Ishikawa (cell line): ENCODE data around the gene ZCWPW1.

Experiments
- CEBPB ChIP-seq: IDR thresholded peaks from 2 replicates; pipeline ENCODE4 v1.6.1; 2012
- CREB1 ChIP-seq: IDR thresholded peaks from 2 replicates; pipeline ENCODE4 v1.6.1; 2012; ENCODE audit warnings: low read depth
- EGR1 ChIP-seq: IDR thresholded peaks from 2 replicates; pipeline ENCODE4 v1.6.1; 2012
- EP300 ChIP-seq: IDR thresholded peaks from 2 replicates; pipeline ENCODE4 v1.6.1; 2012; ENCODE audit warnings: borderline replicate concordance
- FOXM1 ChIP-seq: IDR thresholded peaks from 2 replicates; pipeline ENCODE4 v1.6.1; 2012; ENCODE audit warnings: low read depth, borderline replicate concordance
- NFIC ChIP-seq: IDR thresholded peaks from 2 replicates; pipeline ENCODE4 v1.6.1; 2012
- RAD21 ChIP-seq: IDR thresholded peaks from 2 replicates; pipeline ENCODE4 v1.6.1; 2012; ENCODE audit warnings: low read depth
- TAF1 ChIP-seq: IDR thresholded peaks from 2 replicates; pipeline ENCODE4 v1.6.1; 2012; ENCODE audit warnings: low read depth, mild to moderate bottlenecking
- TCF12 ChIP-seq: IDR thresholded peaks from 2 replicates; pipeline ENCODE4 v1.6.1; 2012; ENCODE audit warnings: low read depth
- TEAD4 ChIP-seq: IDR thresholded peaks from 2 replicates; pipeline ENCODE4 v1.6.1; 2012
- YY1 ChIP-seq: IDR thresholded peaks from 2 replicates; pipeline ENCODE4 v1.6.1; 2012; ENCODE audit warnings: low read depth
- ZBTB7A ChIP-seq: IDR thresholded peaks from 2 replicates; pipeline ENCODE4 v1.6.1; 2012; ENCODE audit warnings: low read depth
- TF ChIP-seq, protein P1 (sequence below): IDR thresholded peaks from 2 replicates; pipeline ENCODE4 v1.6.1; 2012
- TF ChIP-seq, protein P2 (sequence below): IDR thresholded peaks from 2 replicates; pipeline ENCODE4 v1.6.1; 2012; ENCODE audit warnings: low read depth, mild to moderate bottlenecking
- TF ChIP-seq, protein P3 (sequence below): IDR thresholded peaks from 2 replicates; pipeline ENCODE4 v1.6.1; 2012

ZCWPW1 gene, protein sequence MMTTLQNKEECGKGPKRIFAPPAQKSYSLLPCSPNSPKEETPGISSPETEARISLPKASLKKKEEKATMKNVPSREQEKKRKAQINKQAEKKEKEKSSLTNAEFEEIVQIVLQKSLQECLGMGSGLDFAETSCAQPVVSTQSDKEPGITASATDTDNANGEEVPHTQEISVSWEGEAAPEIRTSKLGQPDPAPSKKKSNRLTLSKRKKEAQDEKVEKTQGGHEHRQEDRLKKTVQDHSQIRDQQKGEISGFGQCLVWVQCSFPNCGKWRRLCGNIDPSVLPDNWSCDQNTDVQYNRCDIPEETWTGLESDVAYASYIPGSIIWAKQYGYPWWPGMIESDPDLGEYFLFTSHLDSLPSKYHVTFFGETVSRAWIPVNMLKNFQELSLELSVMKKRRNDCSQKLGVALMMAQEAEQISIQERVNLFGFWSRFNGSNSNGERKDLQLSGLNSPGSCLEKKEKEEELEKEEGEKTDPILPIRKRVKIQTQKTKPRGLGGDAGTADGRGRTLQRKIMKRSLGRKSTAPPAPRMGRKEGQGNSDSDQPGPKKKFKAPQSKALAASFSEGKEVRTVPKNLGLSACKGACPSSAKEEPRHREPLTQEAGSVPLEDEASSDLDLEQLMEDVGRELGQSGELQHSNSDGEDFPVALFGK

DNA sequence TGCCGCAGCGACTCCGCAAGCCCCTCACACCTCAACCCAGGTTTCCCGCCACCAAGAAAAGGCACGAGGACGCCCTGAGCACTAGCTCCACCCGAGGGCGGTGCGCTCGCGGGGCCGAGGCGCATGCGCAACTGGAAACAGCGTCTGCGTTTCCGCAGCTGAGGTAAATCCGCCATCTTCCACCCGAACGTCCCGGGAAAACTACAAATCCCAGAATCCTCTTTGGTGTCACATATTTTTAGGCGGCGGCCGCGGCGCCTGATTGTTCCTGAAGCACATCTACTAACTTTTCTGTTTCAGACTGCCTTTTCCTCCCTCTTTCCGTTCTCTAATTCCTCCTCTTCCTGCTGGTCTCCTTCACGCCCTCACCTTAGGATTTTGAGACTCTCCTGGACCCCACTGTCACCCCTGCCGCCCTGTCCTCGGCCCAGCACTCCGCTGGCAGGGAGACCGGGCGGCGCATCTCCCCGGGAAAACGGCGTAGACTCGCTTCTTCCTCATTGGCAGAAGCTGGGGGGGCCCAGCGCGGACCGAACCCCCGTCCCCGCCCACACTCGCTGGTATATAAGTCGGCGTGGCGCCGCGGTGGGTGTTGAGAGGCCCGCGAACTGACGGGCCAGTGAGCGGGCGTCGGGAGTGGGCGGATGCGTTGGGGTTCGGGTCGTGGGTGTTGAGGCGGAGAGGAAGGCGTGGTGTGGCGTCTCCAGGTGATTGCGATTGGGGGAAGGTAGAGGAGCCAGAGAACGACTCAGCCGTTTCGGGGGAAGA, at the start of gene ZCWPW1:
ZCWPW1 (minus strand) TSS at position 505 of the 768 bp plus-strand sequence. CDS start 8,054 bp downstream, outside the sequence.
- TF ChIP-seq NFIC, result peak; percentile 3; the same call in 1 of the 2 replicates
- peak; percentile 70 for TF ChIP-seq TAF1
- no peak; the same call in 1 of the 2 replicates for TF ChIP-seq FOXM1
- TF ChIP-seq CEBPB, result no peak
- TF ChIP-seq, protein P1, sequence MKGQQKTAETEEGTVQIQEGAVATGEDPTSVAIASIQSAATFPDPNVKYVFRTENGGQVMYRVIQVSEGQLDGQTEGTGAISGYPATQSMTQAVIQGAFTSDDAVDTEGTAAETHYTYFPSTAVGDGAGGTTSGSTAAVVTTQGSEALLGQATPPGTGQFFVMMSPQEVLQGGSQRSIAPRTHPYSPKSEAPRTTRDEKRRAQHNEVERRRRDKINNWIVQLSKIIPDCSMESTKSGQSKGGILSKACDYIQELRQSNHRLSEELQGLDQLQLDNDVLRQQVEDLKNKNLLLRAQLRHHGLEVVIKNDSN, result no peak
- TF ChIP-seq TEAD4, result peak; percentile 20
- no peak for TF ChIP-seq RAD21
- no peak; the same call in 1 of the 2 replicates for TF ChIP-seq EP300
- TF ChIP-seq, protein P2, sequence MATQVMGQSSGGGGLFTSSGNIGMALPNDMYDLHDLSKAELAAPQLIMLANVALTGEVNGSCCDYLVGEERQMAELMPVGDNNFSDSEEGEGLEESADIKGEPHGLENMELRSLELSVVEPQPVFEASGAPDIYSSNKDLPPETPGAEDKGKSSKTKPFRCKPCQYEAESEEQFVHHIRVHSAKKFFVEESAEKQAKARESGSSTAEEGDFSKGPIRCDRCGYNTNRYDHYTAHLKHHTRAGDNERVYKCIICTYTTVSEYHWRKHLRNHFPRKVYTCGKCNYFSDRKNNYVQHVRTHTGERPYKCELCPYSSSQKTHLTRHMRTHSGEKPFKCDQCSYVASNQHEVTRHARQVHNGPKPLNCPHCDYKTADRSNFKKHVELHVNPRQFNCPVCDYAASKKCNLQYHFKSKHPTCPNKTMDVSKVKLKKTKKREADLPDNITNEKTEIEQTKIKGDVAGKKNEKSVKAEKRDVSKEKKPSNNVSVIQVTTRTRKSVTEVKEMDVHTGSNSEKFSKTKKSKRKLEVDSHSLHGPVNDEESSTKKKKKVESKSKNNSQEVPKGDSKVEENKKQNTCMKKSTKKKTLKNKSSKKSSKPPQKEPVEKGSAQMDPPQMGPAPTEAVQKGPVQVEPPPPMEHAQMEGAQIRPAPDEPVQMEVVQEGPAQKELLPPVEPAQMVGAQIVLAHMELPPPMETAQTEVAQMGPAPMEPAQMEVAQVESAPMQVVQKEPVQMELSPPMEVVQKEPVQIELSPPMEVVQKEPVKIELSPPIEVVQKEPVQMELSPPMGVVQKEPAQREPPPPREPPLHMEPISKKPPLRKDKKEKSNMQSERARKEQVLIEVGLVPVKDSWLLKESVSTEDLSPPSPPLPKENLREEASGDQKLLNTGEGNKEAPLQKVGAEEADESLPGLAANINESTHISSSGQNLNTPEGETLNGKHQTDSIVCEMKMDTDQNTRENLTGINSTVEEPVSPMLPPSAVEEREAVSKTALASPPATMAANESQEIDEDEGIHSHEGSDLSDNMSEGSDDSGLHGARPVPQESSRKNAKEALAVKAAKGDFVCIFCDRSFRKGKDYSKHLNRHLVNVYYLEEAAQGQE, result no peak
- TF ChIP-seq EGR1, result peak; percentile 93
- peak; percentile 91 for TF ChIP-seq YY1
- TF ChIP-seq TCF12, result peak; percentile 35
- no peak; the same call in 1 of the 2 replicates for TF ChIP-seq CREB1
- 0 out of 2 replicates have a peak, but pooled peaks have one; percentile 29 for TF ChIP-seq ZBTB7A
- TF ChIP-seq, protein P3, sequence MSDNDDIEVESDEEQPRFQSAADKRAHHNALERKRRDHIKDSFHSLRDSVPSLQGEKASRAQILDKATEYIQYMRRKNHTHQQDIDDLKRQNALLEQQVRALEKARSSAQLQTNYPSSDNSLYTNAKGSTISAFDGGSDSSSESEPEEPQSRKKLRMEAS, result peak; percentile 100

DNA sequence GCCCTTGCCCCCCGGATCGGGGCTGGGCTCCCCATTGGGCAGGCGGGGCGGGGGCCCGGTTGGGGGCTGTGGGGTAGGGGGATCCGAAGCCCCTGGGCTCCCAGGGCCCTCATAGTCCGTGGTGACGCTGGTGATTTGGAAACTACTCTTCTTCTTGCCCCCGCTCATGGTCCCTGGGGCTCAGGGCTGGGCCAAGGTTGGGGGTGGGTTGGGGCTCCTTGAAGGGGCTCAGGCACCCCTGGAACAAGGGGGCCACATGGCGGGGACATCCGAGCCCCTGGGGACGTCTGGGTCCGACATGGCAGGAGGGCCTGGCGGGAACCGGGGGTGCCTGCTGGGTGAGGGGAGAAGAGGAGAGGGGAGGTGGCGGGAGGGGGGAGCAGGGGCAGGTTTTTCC, 49.4 kb upstream of the ZCWPW1 start:
- TF ChIP-seq EGR1 (no peak), CREB1 (no peak), NFIC (no peak), CEBPB (no peak), RAD21 (no peak), EP300 (no peak), YY1 (no peak), TCF12 (no peak), TAF1 (no peak), FOXM1 (no peak)
- TF ChIP-seq, protein P3, result no peak
- TF ChIP-seq, protein P1, result no peak
- TF ChIP-seq, protein P2, result no peak

DNA sequence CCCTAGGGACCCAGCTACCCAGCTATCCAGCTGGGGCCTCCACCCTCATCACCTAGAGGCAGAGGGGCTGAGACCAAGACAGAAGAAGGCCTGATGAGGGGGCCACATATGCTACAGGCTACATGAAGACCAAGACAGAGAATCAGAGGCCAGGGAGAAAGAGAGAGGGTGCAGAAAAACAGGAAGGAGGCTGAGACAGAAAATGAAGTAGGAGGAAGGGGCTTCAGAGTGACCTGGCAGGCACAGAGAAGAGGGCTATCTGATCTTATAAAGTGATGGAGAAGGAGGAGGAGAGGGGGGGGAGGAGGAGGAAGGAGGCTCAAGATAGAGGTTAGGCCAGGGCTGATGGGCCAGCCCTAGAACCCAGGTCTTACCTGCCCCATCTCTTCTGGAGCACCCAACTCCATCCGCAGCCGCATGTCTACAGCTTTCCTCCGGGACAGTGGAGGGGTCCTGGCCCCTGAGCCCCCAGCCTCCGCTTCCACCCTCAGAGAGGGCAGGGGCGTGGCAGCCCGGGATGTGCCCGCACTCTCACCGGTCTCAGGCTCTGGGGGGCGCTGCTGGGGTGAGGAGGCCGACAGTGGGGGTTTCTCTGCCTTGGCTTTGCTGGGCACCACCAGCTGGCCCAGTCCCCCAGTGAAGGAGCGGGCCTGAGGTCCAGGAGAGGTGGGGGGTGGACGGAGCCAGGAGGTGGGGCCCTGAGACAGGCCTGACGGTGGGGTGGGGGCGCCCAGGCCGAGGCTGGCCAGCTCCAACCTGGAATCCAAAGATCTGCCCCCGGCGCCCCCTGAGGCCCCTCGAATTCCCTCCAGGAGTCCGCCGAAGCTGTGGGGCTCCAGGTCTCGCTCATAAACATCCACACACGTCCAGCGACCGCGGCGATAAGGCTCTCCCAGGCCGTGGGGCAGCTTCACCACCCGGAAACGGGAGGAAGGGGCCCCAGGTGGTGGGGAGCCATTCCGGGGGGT, 48.7 kb upstream of the ZCWPW1 start:
- TF ChIP-seq CEBPB (no peak), TEAD4 (no peak), FOXM1 (no peak), TAF1 (no peak), ZBTB7A (no peak), TCF12 (no peak), RAD21 (no peak)
- TF ChIP-seq, protein P2, result no peak
